MCF 10A (cell line): ENCODE measurements around the gene TUBGCP6. TPM values are rescaled to one million over a fixed set of nuclear protein-coding genes. Genes with fewer than 3 reads are reported as not detected.
A peak's percentile ranks its signal among the peaks of the same experiment; 100 is the strongest.

Experiments used
- BruUV-seq: library from RNA; stranded (reverse); fragments of 400-500 nt; replicated peaks from 2 replicates; lab custom pipeline; 2021; lab: Mats Ljungman, UMichigan
- CTCF ChIA-PET: fragments of 300-600 bp; sonication (Branson Sonifier 250); formaldehyde crosslinking; extraction: SDS; loops from one replicate; lab custom pipeline; 2021; ENCODE audit warnings: antibody characterized with exemption, inconsistent platforms; lab: Yijun Ruan, JAX
- POLR2A ChIA-PET: fragments of 300-600, 350-650 bp; sonication (Branson Sonifier 250); formaldehyde crosslinking; extraction: SDS; loops from one replicate; lab custom pipeline; 2020; ENCODE audit warnings: antibody characterized with exemption, inconsistent platforms; lab: Yijun Ruan, JAX
- DNase-seq: peaks from one replicate; pipeline ENCODE4 v3.0.0-alpha.2; 2018; ENCODE audit not compliant: unreplicated experiment
- H3K27ac Mint-ChIP-seq: one replicate; pipeline ENCODE4 v1.8.0; 2022; ENCODE audit warnings: mild to moderate bottlenecking, low read depth, mixed read lengths; ENCODE audit not compliant: unreplicated experiment
- H3K27me3 Mint-ChIP-seq: one replicate; pipeline ENCODE4 v1.8.0; 2022; ENCODE audit warnings: mixed read lengths; ENCODE audit not compliant: insufficient read depth, unreplicated experiment
- H3K36me3 Mint-ChIP-seq: one replicate; pipeline ENCODE4 v1.8.0; 2022; ENCODE audit warnings: mild to moderate bottlenecking, moderate library complexity, mixed read lengths; ENCODE audit not compliant: insufficient read depth, unreplicated experiment
- H3K4me1 Mint-ChIP-seq: one replicate; pipeline ENCODE4 v1.8.0; 2022; ENCODE audit warnings: mixed read lengths; ENCODE audit not compliant: insufficient read depth, unreplicated experiment
- H3K4me3 Mint-ChIP-seq: one replicate; pipeline ENCODE4 v1.8.0; 2022; ENCODE audit warnings: mild to moderate bottlenecking, moderate library complexity, mixed read lengths; ENCODE audit not compliant: unreplicated experiment
- H3K9me3 Mint-ChIP-seq: one replicate; pipeline ENCODE4 v1.8.0; 2022; ENCODE audit warnings: mixed read lengths; ENCODE audit not compliant: unreplicated experiment
- CTCF ChIP-seq: fragments of 200-600 bp; IDR thresholded peaks from one replicate; pipeline ENCODE4 v1.8.0; 2022; ENCODE audit warnings: antibody characterized with exemption, mild to moderate bottlenecking; ENCODE audit not compliant: unreplicated experiment
- intact Hi-C: fragments of 100-400 bp; cut with micrococcal nuclease; formaldehyde crosslinking; loops from 2 replicates; pipeline ENCODE4 v1.14.1; 2022
- total RNA-seq: library from RNA; stranded (reverse); gene quantifications from 2 replicates; pipeline ENCODE4 v1.2.3, GENCODE V29; 2022

The TUBGCP6 gene
- total RNA-seq, 1 experiment from 2014 or later = 27.9 TPM

- BruUV-seq = no TSS peak
- CTCF ChIA-PET = interaction anchor here (0.5 to 0.9 kb wide), 3 partner anchors 14 to 63 kb away, joined by 3 to 4 read pairs (median 3); no protein-coding TSS in a partner anchor
- H3K27ac Mint-ChIP-seq = no peak overlapping the region
- H3K4me3 Mint-ChIP-seq = no peak overlapping the region
- H3K9me3 Mint-ChIP-seq = no peaks in the 10 kb centered on the region
- peaks cover 92% of the 10 kb centered on the region for H3K36me3 Mint-ChIP-seq
- intact Hi-C loops = no loop called here
- TF ChIP-seq CTCF = no peak
- H3K4me1 Mint-ChIP-seq = peaks cover 6% of the 10 kb centered on the region
- H3K27me3 Mint-ChIP-seq = no peaks in the 10 kb centered on the region
- POLR2A ChIA-PET = interaction anchor here (1.3 to 1.5 kb wide), 2 partner anchors 26 to 47 kb away, joined by 3 read pairs; partner anchors contain the start of gene DENND6B
- no peak for DNase-seq
Observed at GRCh38 chr22:50278956-50279619, 34.3 kb upstream of the TUBGCP6 start.

GRCh38 chr22:50278461-50278860 lies 33.6 kb upstream of the TUBGCP6 start:
- intact Hi-C loops = no loop called here
- Mint-ChIP-seq H3K27me3 (no peaks in the 10 kb centered on the region), H3K9me3 (no peaks in the 10 kb centered on the region), H3K27ac (no peak overlapping the region), H3K36me3 (peaks cover 92% of the 10 kb centered on the region), H3K4me3 (no peak overlapping the region), H3K4me1 (peaks cover 10% of the 10 kb centered on the region)
- BruUV-seq = no TSS peak
- ChIA-PET POLR2A (interaction anchor here (1.5 kb wide), 1 partner anchor 27 kb away, joined by 3 read pairs; no protein-coding TSS in a partner anchor), CTCF (interaction anchor here (0.5 kb wide), 1 partner anchor 63 kb away, joined by 4 read pairs; no protein-coding TSS in a partner anchor)
- no peak for DNase-seq
- no peak for TF ChIP-seq CTCF

- DNase-seq = no peak
- Mint-ChIP-seq H3K27ac (no peak overlapping the region), H3K27me3 (no peaks in the 10 kb centered on the region), H3K36me3 (peaks cover 85% of the 10 kb centered on the region), H3K4me1 (peaks cover 10% of the 10 kb centered on the region), H3K4me3 (no peak overlapping the region), H3K9me3 (no peaks in the 10 kb centered on the region)
- BruUV-seq = no TSS peak
- CTCF ChIA-PET = interaction anchor here (2.5 kb wide), 1 partner anchor 64 kb away, joined by 11 read pairs; no protein-coding TSS in a partner anchor
- TF ChIP-seq CTCF = no peak
- POLR2A ChIA-PET = no interaction called here
- intact Hi-C loops = no loop called here
Observed at GRCh38 chr22:50277761-50278160, 32.9 kb upstream of the TUBGCP6 start.

GRCh38 chr22:50276143-50276542 lies 31.3 kb upstream of the TUBGCP6 start:
- TF ChIP-seq CTCF = peak; percentile 64
- DNase-seq = no peak
- CTCF ChIA-PET = interaction anchor here (0.8 to 5.4 kb wide), 14 partner anchors 8 to 65 kb away, joined by 3 to 38 read pairs (median 6); partner anchors contain the start of genes DENND6B and MAPK12
- Mint-ChIP-seq H3K4me1 (peaks cover 6% of the 10 kb centered on the region), H3K27me3 (no peaks in the 10 kb centered on the region), H3K27ac (no peak overlapping the region), H3K4me3 (no peak overlapping the region), H3K36me3 (peaks cover 68% of the 10 kb centered on the region), H3K9me3 (no peaks in the 10 kb centered on the region)
- intact Hi-C loops = no loop called here
- no TSS peak for BruUV-seq
- POLR2A ChIA-PET = interaction anchor here (1.3 kb wide), 1 partner anchor 31 kb away, joined by 4 read pairs; no protein-coding TSS in a partner anchor
